NCI-H748 (cell line): ENCODE measurements around the gene ATAD3A.
"Not testable (repeated sequence)": the region's sequence is repeated elsewhere in the genome, so short reads cannot be mapped to it uniquely, and the experiment has no call there.

ENCODE experiments used
- DNase-seq: peaks from one replicate; lab custom pipeline; 2025; ENCODE audit not compliant: unreplicated experiment; lab: John Stamatoyannopoulos, UW

ATAD3A gene

DNA sequence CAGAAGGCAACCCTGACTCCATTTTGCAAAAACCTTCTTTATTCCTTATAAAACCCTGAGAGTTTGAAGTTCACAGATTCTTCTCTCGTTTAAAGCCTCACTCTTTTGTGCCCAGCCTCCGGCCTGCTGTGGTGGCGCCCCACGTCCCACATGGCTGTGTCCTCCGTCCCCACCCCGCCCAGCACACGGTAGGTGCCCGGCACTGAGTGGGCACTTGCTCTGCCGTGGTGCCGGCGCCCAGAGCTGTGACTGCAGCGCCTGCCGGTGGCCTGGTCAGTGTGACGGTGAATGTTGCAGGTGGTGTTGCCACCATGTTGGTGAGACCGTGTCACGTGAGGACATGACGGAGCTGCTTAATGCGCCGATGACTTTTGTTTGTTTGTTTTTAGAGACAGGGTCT is 9.4 kb downstream of the ATAD3A start:
- DNase-seq: no peak

DNA sequence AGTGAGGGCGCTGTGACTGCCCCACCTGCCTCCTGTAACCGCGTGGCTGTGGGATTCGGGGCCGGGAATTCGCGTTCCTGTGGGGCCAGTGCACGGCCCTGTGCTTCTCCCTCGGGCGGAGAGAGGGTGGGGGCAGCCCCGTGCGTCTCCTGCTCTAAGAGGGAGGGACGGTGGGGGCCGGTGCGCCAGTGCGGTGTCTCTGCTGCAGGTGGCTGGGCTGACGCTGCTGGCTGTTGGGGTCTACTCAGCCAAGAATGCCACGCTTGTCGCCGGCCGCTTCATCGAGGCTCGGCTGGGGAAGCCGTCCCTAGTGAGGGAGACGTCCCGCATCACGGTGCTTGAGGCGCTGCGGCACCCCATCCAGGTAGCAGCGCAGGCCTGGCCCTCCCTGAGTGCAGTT is 10.6 kb downstream of the ATAD3A start:
- not testable (repeated sequence) for DNase-seq

DNA sequence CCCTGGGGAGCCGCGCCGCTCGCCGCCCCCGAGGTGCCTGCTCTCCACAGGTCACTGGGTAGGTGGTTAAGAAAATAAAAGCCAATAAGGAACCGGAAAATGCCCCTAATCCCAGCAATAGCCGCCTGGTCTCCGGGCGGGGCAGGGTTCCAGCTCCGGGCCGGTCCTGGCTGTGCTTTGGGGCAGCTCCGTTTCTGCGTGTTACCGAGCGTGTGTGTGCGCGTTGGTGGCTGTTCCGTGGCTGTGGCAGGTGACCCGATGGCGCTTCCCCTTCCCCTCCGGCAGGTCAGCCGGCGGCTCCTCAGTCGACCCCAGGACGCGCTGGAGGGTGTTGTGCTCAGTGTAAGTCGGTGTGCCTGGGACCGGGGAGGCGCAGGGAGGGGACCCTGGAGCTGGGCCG is 11.3 kb downstream of the ATAD3A start:
- not testable (repeated sequence) for DNase-seq

DNA sequence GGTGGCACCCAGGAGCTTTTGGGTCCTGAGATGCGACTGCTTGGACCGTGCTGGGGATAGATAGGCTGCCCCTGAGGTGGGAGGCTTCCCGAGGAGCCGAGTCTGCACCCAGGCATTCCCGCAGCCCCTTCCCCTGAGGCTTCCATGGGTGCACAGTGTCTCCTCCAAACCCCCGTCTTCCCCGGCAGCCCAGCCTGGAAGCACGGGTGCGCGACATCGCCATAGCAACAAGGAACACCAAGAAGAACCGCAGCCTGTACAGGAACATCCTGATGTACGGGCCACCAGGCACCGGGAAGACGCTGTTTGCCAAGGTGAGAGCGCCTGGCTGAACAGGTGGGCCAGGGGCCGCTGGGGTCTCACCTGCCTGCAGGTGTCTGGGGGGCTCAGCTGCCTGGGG is 11.7 kb downstream of the ATAD3A start:
- not testable (repeated sequence) for DNase-seq

DNA sequence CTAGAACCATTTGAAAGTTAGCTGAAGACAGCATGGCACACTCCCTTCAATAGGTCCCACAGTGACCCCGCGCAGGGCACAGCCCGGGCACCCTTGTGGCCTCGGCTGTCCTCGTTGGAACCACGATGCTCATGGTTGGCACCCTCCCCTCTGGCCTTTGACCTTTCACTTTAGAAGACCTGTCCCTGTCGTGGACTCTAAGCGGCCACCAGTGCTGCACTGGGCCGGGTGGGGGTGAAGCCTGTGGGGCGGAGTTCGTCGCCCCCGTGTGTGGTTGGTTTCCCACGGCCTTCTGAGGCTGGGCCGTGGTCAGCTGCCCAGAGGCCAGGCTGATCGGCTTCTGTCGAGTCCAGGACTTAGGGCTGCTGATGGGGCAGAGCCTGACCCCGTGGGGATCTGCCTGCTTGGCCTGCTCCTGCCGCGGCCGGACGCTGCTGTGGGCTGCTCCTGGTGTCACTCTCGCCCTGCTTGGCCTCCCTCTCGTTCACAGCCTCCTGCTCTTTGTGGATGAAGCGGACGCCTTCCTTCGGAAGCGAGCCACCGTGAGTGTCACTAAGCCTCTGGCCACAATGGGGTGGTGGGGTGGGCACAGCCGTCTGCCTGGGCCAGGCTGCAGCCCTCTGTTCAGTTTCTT is 12.9 kb downstream of the ATAD3A start:
- DNase-seq: not testable (repeated sequence)

DNA sequence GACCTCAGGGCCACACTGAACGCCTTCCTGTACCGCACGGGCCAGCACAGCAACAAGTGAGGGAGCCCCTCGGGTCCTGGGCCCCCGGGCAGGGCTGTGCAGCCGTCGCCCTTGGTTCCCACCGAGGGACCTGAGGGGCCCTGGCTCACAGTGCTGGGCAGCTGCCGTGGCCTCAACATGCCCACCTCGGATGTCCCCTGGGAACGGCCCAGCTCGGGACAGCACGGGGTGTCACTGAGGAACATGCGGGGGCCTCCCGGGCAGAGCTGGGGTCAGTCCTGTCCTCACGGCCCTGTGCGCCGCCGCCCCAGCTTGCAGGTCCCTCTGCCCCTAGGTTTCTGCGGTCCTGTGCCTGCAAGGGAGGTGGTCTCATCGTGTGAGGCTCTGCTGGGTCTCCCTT is 14.5 kb downstream of the ATAD3A start:
- DNase-seq: not testable (repeated sequence)

DNA sequence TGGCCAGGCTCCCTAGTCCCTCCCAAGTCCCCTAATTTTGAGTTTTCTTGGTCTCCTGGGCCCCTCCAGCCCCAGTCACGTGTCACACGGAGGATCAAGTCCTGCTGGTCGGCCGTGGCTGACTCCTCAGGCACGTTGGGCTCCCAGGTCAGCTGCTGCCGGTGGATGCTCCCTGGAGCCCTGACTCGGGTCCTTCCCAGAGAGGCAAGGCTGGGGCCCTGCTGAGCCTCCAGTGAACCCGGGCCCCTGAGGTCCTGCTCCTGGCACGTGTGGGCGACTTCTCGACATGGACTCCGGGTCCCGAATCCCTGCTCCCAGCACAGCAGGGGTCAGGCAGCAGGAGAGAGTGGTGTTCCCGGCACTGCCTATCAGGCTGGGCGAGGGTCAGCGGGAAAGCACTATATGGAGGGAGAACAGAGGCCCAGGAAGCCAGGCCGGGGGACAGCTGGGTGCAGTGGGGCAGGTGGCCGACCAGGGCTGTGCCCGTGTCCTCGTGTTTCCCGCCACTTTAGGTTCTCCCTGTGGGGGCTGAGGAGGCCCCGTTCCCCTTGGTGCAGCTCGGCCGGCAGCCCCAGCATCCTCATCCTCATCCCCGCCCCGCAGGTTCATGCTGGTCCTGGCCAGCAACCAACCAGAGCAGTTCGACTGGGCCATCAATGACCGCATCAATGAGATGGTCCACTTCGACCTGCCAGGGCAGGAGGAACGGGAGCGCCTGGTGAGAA is 15.3 kb downstream of the ATAD3A start:
- no peak for DNase-seq

DNA sequence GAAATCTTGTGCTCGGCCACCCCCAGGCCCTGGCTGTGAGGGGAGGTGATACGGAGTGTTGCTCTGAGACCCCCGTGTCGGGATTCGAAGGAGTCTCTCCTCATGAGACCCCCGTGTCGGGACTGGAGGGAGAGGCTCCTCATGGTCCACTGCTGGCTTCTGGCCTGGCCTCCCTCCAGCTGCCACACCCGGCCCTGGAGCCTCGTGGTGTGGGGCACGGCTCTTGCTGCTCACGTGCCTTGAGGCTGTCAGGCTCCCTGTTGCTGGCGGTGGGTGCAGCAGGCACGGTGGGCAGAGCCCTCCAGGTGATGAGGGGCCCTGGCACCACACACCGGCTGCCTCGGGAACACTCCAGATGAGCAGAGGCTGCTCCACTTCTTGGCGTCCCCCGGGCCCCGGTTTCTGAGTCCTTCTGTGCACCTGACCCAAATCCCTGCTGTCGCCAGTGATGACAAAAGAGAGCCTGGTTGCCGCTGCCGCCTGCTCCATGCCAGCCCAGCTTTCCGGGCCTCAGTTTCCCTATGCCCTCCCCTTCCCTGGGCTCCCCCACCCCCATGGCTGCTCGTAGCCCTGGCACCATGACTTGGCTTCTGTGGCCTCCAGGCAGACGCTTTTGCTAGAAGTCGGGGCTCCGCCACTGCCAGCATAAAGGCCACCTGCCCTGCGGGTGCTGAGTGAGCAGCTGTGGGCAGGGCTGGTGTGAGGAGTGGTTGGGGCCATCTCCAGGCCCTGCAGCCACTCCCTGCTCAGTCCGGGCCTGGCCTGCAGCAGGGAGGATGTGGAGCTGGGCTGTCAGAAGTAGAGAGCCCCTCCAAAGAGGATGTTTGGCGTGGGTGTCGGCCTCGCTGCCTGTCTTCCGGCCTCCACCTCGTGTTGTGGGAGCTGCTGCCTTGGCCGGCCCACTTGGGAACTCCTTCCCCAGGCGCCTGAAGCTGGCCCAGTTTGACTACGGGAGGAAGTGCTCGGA is 16.6 kb downstream of the ATAD3A start:
- no peak for DNase-seq

DNA sequence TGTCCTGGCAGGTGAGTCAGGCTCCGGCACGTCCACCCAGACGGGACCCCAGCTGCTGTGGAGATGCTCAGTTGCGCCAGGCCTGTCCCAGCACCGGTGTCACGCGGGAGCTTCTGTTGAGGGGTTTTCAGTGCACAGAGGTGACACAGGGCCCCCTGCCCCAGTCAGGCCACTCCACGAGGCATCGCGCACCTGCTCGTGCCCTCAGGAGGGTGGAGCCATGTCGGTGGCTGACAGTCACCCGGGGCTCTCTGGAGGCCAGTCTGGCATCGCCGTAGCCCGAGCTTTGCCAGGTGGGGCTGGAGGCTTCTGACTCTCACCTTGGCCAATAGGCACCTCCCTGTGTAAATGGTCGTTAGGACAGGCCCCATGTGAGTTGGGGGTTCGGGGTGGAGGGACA is 17.4 kb downstream of the ATAD3A start:
- no peak for DNase-seq

DNA sequence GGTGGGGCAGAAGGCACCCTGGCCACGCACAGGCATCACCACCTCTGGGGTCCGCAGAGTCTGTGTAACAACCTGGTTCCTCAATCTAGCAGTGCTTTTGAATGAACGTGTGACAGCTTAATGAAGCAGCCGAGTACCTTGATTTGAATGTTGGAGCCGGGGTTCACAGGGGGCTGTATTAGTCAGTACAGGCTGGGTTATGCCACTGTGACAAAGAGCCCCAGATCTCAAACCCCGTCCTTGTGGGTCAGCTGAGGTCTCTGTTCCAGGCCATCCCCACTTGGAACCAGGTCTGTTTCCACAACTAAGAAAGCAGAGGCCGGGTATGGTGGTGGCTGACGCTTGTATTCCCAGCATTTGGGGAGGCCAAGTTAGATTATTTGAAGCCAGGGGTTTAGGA is 18.0 kb downstream of the ATAD3A start:
- DNase-seq: no peak

DNA sequence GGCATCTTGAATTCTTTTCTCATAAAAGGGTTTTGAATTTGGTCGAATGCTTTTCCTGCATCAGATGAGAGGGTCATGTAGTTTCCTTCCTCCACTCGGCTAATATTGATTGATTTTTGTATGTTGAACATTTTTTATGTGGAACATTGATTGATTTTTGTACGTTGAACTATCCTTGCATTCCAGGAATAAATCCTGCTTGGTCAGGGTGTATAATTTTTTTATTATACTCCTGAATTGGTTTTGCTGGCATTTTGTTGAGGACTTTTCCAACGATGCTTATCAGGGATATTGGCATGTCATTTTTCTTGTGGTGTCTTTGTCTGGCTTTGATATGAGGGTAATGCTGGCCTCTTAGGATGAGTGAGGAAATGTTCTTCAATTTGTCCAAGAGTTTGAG is 20.0 kb downstream of the ATAD3A start:
- no peak for DNase-seq

DNA sequence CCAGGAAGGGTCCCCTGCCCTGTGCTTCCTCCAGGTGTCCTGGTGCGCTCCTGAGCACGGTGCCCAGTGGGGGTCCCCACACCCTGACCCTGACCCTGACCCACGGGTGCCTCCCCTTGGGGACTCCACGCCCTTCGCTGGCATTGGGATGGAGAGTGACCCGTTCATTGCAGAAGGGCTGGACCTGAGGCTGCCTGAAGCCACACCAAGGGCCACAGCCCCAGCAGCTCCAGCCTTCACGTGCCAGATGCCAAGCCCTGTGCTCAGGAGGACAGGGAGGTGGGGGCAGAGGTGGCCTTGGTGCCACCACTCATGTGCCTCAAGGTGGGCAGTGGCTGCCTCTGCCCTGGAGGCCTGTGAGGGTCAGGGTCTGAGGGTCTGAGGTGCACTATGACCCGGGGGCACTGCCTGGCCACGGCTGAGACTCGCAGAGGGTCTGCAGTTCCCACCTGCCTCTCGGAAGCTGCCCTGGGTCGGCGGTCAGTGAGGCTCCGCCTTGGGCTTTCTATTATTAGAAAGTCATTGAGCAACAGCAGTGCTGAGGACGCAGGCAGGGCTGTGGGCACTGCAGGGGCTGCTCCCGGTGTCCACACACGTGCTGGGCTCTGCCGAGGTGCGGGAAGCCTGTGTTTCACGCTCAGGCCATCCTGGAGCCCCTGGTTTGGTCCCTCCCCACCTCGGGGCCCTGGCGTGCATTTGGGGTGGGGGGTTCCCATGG is 21.4 kb downstream of the ATAD3A start:
- DNase-seq: not testable (repeated sequence)

DNA sequence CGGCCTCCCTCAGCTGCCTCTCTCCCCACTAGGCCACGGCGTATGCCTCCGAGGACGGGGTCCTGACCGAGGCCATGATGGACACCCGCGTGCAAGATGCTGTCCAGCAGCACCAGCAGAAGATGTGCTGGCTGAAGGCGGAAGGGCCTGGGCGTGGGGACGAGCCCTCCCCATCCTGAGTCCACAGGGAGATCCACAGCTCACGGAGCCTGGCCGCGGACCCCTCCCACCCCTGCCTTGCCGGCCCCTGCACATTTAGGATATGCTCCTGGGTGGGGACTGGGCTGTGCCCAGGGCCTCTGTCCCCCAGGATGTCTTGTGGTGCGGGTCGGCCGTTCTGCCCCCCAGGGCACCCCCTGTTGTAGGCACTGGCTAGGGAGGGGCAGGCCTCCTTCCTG is 21.9 kb downstream of the ATAD3A start:
- not testable (repeated sequence) for DNase-seq

DNA sequence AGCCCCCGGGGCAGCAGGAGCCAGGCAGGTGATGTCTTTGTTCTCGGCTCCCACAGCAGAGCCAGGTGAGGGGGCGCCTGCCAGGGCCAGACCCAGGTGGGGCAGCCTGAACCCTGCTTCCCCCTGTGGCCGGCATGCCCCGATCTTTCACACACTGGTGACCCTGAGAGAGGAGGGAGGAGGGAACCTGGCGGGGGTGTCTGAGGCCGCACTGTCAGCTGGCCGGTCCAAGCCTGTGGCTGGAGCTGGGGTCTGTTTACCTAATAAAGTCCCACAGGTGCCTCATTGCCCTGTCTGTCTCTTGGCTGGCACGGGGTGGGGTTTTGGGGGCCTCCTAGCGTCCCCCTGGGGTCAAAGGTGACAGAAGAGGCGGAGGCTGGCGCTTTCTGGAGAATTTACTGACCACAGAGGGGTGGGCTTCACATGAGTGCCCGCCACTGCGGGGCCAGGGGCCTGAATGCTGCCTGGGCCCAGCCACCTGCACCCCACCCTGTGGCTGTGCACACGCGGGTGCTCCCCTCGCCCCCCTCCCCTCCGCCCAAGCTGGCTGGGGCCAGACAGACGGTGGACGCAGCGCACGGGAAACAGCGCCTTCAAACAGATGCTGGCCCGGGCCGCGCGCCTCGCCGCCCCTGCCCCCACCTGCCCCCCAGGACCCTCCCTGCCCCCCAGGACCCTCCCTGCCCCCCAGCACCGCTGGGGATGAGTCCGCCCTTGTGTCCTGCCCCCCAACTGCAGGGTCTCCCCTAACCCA is 22.6 kb downstream of the ATAD3A start:
- DNase-seq: no peak

DNA sequence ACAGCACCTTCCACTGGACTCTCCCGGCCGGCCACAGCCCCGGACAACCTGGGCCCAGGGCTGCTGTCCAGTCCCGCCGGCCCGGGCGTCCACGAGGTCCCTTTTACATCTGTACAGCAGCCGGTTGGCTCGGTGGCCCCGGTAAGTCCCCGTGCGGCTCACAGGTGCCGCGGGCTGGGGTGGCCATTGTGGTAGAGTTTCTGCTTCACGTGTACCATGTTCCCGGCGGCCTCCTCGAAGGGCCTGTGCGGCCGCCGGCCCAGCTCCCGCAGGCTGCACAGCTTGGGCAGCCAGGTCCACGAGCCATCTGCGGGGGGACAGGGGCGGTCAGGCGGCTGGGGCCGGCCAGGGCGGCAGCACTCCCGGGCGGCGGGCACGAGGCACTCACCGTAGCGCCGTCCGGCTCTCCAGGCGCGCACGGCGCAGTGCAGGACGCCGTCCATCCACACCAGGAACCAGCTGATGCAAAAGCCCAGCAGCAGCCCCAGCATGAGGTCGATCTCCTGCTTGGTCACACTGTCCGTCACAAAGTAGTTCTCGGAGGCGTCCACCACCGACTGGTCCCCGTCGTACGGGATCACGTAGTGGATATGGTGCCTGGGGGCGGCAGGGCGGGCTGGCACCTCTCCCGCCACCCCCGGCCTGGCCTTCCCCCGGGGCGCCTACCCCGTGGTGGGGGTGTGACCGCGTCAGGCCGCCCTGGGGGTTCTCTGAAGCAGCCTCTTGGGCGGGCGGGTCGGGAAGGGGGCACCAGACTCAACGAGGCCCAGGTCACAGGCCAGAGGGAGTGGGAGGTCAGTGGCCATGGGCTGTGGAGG is 23.4 kb downstream of the ATAD3A start:
- no peak for DNase-seq

DNA sequence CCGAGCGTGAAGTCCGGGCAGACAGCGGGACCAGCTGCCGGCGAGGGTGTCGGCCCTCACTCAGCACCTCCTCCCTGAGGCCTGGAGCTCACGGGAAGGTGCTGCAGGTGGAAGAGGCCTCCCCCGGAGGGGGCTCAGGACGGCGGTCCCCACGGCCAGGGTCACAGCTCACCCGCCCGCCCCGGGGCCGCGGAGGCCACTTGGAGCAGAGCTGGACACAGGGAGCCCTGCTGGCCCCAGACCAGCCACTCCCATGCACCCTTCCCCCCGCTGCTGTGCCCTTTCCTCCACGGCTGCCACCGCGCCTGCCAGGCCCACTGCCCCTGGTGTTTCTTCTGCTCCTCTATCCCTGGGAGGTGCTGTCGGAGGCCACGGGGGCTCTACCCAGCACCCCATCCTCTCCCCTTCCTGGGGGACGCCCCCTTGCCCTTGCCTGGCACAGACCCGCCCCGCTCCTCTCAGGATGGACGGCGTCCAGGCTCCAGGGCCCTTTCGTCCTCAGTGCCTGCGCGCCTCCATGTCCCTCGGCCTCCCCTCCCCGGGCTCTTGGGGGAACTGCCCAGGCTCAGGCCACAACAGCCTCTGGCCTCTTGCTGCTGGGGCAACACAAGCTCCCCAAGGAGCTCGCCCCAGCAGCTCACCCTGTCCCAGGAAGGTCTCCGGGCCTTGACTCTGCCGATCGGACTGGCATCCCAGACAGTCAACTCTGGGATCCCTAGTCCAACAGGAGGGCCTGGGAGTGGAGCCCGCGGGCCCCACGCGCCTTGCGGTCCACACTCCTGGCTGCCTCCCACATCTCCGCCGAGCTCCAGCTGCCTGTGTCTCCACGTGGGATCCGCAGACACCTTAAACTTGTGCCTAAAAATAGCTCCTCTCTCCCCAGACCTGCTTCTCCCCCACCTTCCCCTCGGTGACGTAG is 24.3 kb downstream of the ATAD3A start:
- DNase-seq: no peak

DNA sequence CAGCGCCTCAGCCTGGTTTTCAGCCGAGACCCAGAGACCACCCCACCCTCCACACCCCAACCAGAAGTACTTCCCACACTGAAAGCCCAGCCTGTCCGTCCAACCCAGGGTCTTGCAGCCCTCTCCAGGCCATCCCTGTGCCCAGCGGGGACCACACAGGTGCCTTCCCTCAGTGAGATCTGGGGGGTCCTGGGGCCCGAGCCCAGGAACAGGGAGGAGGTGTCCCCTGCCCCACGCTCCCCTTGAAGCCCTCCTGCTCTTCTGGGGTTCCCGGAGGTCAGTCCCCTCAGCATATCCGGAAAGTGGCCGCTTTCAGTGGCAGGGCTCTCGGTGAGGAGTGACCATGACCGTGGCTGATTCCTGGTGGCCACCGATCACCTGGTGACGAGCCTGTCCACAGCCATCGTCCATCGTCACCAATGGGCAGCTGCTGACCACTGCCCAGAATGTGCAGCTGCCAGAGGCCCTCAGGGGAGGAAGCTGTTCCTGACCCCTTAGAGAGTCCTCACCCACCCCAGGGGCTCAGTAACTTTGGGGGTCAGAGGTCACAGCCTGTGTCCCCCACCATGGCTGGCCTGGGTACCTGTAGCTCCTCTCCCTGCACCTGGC is 25.1 kb downstream of the ATAD3A start:
- no peak for DNase-seq

DNA sequence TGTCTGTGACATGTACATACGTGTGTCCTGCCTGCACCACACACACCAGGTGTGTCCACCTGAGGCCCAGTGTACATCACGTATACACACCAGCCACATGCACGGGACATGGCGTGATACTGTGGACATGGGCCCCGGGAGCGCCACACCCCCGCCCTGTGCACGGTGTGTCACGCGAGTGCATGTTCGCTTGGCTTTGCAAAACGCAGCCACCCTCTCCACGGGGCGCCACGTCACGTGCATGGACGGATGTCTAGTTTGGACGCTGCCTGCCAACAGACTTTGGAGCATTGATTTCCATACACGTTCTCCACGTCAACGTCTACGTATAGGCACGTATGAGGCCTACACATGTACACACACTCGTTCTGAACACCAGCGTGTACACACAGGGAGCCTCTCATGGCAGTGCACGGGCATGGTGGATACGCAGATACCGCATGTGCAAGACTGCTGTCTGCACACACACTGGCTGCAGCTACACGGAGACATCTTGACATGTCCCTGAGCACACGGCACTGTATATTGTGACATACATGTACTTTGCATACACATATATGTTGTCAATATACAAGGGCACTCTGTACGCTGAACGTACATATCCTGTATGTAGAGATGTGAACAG is 25.8 kb downstream of the ATAD3A start:
- DNase-seq: no peak
